ENCODE results near the gene ADAMTS9. TPM values are rescaled to one million over a fixed set of nuclear protein-coding genes. Genes with fewer than 3 reads are reported as not detected.

ADAMTS9 gene
- total RNA-seq, 1 donor from 2014 or later: 11.7 TPM

- no peak overlapping the region for H3K27ac ChIP-seq
- H3K9me3 ChIP-seq: no peaks in the 10 kb centered on the region
- no peaks in the 10 kb centered on the region for H3K27me3 ChIP-seq (ENCODE audit: low read depth)
- no peaks in the 10 kb centered on the region for H3K36me3 ChIP-seq
- no peak overlapping the region for H3K4me3 ChIP-seq
- TF ChIP-seq CTCF (IDR thresholded peaks at IDR 0.05): no peak
- intact Hi-C loops (cut with DNase I): no loop called here
- no peak for DNase-seq
- H3K4me1 ChIP-seq: peaks cover 8% of the 10 kb centered on the region
- ATAC-seq: no peak
Observed at GRCh38 chr3:64726414-64727090, 38.8 kb upstream of the ADAMTS9 start.

GRCh38 chr3:64718976-64719375 lies 31.2 kb upstream of the ADAMTS9 start:
- no peaks in the 10 kb centered on the region for H3K27me3 ChIP-seq (ENCODE audit: low read depth)
- TF ChIP-seq CTCF (IDR thresholded peaks at IDR 0.05): no peak
- H3K4me1 ChIP-seq: no peaks in the 10 kb centered on the region
- DNase-seq: no peak
- H3K9me3 ChIP-seq: no peaks in the 10 kb centered on the region
- no peak overlapping the region for H3K4me3 ChIP-seq
- ATAC-seq: no peak
- H3K36me3 ChIP-seq: no peaks in the 10 kb centered on the region
- no peak overlapping the region for H3K27ac ChIP-seq
- intact Hi-C loops (cut with DNase I): no loop called here

- DNase-seq: no peak
Observed at GRCh38 chr3:64717872-64718613, 30.2 kb upstream of the ADAMTS9 start.

GRCh38 chr3:64717411-64717810 lies 29.6 kb upstream of the ADAMTS9 start:
- H3K4me3 ChIP-seq: no peak overlapping the region
- H3K27ac ChIP-seq: no peak overlapping the region
- no peak for TF ChIP-seq CTCF (IDR thresholded peaks at IDR 0.05)
- no peak for DNase-seq
- no peaks in the 10 kb centered on the region for H3K27me3 ChIP-seq (ENCODE audit: low read depth)
- no peak for ATAC-seq
- no peaks in the 10 kb centered on the region for H3K36me3 ChIP-seq
- intact Hi-C loops (cut with DNase I): no loop called here
- no peaks in the 10 kb centered on the region for H3K9me3 ChIP-seq
- no peaks in the 10 kb centered on the region for H3K4me1 ChIP-seq

More at GRCh38 chr3:64717872-64718613, 30.2 kb upstream of the ADAMTS9 start:
- no peaks in the 10 kb centered on the region for H3K27me3 ChIP-seq (ENCODE audit: low read depth)
- no peaks in the 10 kb centered on the region for H3K4me1 ChIP-seq
- peak; percentile 42 for TF ChIP-seq CTCF (IDR thresholded peaks at IDR 0.05)
- no peaks in the 10 kb centered on the region for H3K9me3 ChIP-seq
- ATAC-seq: no peak
- no peak overlapping the region for H3K4me3 ChIP-seq
- no peak overlapping the region for H3K27ac ChIP-seq
- intact Hi-C loops (cut with DNase I): no loop called here
- no peaks in the 10 kb centered on the region for H3K36me3 ChIP-seq

- Histone ChIP-seq H3K9me3 (no peaks in the 10 kb centered on the region), H3K4me1 (no peaks in the 10 kb centered on the region), H3K27me3 (ENCODE audit: low read depth) (no peaks in the 10 kb centered on the region), H3K4me3 (no peak overlapping the region), H3K27ac (no peak overlapping the region), H3K36me3 (no peaks in the 10 kb centered on the region)
- DNase-seq: no peak
- intact Hi-C loops (cut with DNase I): no loop called here
- no peak for ATAC-seq
- no peak for TF ChIP-seq CTCF (IDR thresholded peaks at IDR 0.05)
Observed at GRCh38 chr3:64716110-64716710, 28.4 kb upstream of the ADAMTS9 start.

All from lower lobe of right lung (tissue), 2 donors.